ENCODE data around the gene RASSF5.
A peak's percentile ranks its signal among the peaks of the same experiment; 100 is the strongest.
"Not testable (repeated sequence)": the region's sequence is repeated elsewhere in the genome, so short reads cannot be mapped to it uniquely, and the experiment has no call there.

RASSF5 gene

GRCh38 chr1:206569556-206569955, 62.2 kb downstream of the RASSF5 start:
- no peak for DNase-seq (ENCODE audit: low spot score)

- DNase-seq (ENCODE audit: low spot score): no peak
These were observed 63.2 kb downstream of the RASSF5 start for GRCh38 chr1:206570529-206570928.

GRCh38 chr1:206572835-206573234, 65.5 kb downstream of the RASSF5 start:
- DNase-seq (ENCODE audit: low spot score): no peak

GRCh38 chr1:206573319-206573718, 66.0 kb downstream of the RASSF5 start:
- no peak for DNase-seq (ENCODE audit: low spot score)

- no peak for DNase-seq (ENCODE audit: low spot score)
These were observed 66.4 kb downstream of the RASSF5 start for GRCh38 chr1:206573762-206574161.

GRCh38 chr1:206575165-206575893, 68.0 kb downstream of the RASSF5 start:
- peak; percentile 68 for DNase-seq (ENCODE audit: low spot score)

GRCh38 chr1:206575894-206576737, 68.8 kb downstream of the RASSF5 start:
- DNase-seq (ENCODE audit: low spot score): no peak

- no peak for DNase-seq (ENCODE audit: low spot score)
These were observed 70.3 kb downstream of the RASSF5 start for GRCh38 chr1:206577626-206578025.

GRCh38 chr1:206578068-206578977, 71.0 kb downstream of the RASSF5 start:
- DNase-seq (ENCODE audit: low spot score): no peak

GRCh38 chr1:206578978-206579374, 71.6 kb downstream of the RASSF5 start:
- DNase-seq (ENCODE audit: low spot score): no peak

GRCh38 chr1:206579747-206580437, 72.6 kb downstream of the RASSF5 start:
- peak; percentile 71 for DNase-seq (ENCODE audit: low spot score)

GRCh38 chr1:206580438-206581113, 73.2 kb downstream of the RASSF5 start:
- no peak for DNase-seq (ENCODE audit: low spot score)

GRCh38 chr1:206581114-206581497, 73.8 kb downstream of the RASSF5 start:
- not testable (repeated sequence) for DNase-seq (ENCODE audit: low spot score)

- DNase-seq (ENCODE audit: low spot score): no peak
These were observed 74.2 kb downstream of the RASSF5 start for GRCh38 chr1:206581571-206581981.

- no peak for DNase-seq (ENCODE audit: low spot score)
These were observed 75.2 kb downstream of the RASSF5 start for GRCh38 chr1:206582537-206582936.

- no peak for DNase-seq (ENCODE audit: low spot score)
These were observed 75.8 kb downstream of the RASSF5 start for GRCh38 chr1:206582971-206583706.

GRCh38 chr1:206583707-206584648, 76.6 kb downstream of the RASSF5 start:
- peak; percentile 63 for DNase-seq (ENCODE audit: low spot score)

- DNase-seq (ENCODE audit: low spot score): no peak
These were observed 77.4 kb downstream of the RASSF5 start for GRCh38 chr1:206584683-206585082.
